GM23338 (cell line): Measurements from ENCODE around the gene ANKRD11. TPM values are rescaled to one million over a fixed set of nuclear protein-coding genes. Genes with fewer than 3 reads are reported as not detected.

Source experiments
- ATAC-seq: fragments of 200-7000 bp; cut with Tn5 transposase; 3 replicates; pipeline ENCODE4 v1.9.1; 2020
- DNase-seq: peaks from one replicate; pipeline ENCODE4 v3.0.0-alpha.2; 2015; ENCODE audit warnings: low spot score
- H2AFZ ChIP-seq: fragments of 200-600 bp; sonication (generic); 2 replicates; pipeline ENCODE4 v1.8.0; 2016; ENCODE audit warnings: antibody characterized with exemption, mild to moderate bottlenecking, moderate library complexity
- H3F3A ChIP-seq: fragments of 200-600 bp; sonication (generic); replicated peaks from 2 replicates; pipeline ENCODE4 v1.8.0; 2017; ENCODE audit warnings: antibody characterized with exemption, mixed run types, low read depth
- H3K27ac ChIP-seq: fragments of 200-600 bp; sonication (generic); 2 replicates; pipeline ENCODE4 v1.6.1; 2016; ENCODE audit warnings: low read depth
- H3K27me3 ChIP-seq: fragments of 200-600 bp; sonication (generic); 2 replicates; pipeline ENCODE4 v1.8.0; 2016; ENCODE audit warnings: mild to moderate bottlenecking, mixed run types, moderate library complexity; ENCODE audit not compliant: insufficient read depth
- H3K36me3 ChIP-seq: fragments of 200-600 bp; sonication (generic); 2 replicates; pipeline ENCODE4 v1.8.0; 2016; ENCODE audit warnings: mild to moderate bottlenecking; ENCODE audit not compliant: insufficient read depth
- H3K4me1 ChIP-seq: fragments of 200-600 bp; sonication (generic); 2 replicates; pipeline ENCODE4 v1.8.0; 2016; ENCODE audit warnings: mild to moderate bottlenecking, moderate library complexity; ENCODE audit not compliant: insufficient read depth
- H3K4me2 ChIP-seq: fragments of 200-600 bp; sonication (generic); 2 replicates; pipeline ENCODE4 v1.7.1; 2017; ENCODE audit warnings: mixed run types
- H3K4me3 ChIP-seq: fragments of 200-600 bp; sonication (generic); 2 replicates; pipeline ENCODE4 v1.6.1; 2016; ENCODE audit warnings: mixed run types
- H3K79me2 ChIP-seq: fragments of 200-600 bp; sonication (generic); replicated peaks from 2 replicates; pipeline ENCODE4 v1.8.0; 2017; ENCODE audit warnings: mild to moderate bottlenecking; ENCODE audit not compliant: insufficient read depth
- H3K9me2 ChIP-seq: fragments of 200-600 bp; sonication (generic); 2 replicates; pipeline ENCODE4 v1.8.0; 2017; ENCODE audit not compliant: insufficient read depth
- H4K20me1 ChIP-seq: fragments of 200-600 bp; sonication (generic); replicated peaks from 2 replicates; pipeline ENCODE4 v1.8.0; 2017; ENCODE audit warnings: mild to moderate bottlenecking; ENCODE audit not compliant: insufficient read depth
- H3K27ac Mint-ChIP-seq: 2 replicates; pipeline ENCODE4 v1.8.0; 2020; ENCODE audit warnings: inconsistent platforms, mild to moderate bottlenecking, moderate library complexity, mixed read lengths
- H3K27me3 Mint-ChIP-seq: 3 replicates; pipeline ENCODE4 v1.8.0; 2022; ENCODE audit warnings: low read depth, mild to moderate bottlenecking, moderate library complexity, mixed read lengths, inconsistent platforms; ENCODE audit not compliant: insufficient read depth, poor library complexity
- H3K36me3 Mint-ChIP-seq: 3 replicates; pipeline ENCODE4 v1.8.0; 2021; ENCODE audit warnings: low read depth, mild to moderate bottlenecking, inconsistent platforms, moderate library complexity, mixed read lengths
- H3K4me1 Mint-ChIP-seq: 3 replicates; pipeline ENCODE4 v1.8.0; 2020; ENCODE audit warnings: mild to moderate bottlenecking, inconsistent platforms, mixed read lengths
- H3K4me3 Mint-ChIP-seq: 3 replicates; pipeline ENCODE4 v1.8.0; 2021; ENCODE audit warnings: moderate library complexity, mild to moderate bottlenecking, inconsistent platforms, mixed read lengths
- H3K9me3 Mint-ChIP-seq: 3 replicates; pipeline ENCODE4 v1.8.0; 2020; ENCODE audit warnings: moderate library complexity, mild to moderate bottlenecking, inconsistent platforms, mixed read lengths
- CREB1 ChIP-seq: fragments of 250-450 bp; sonication (Bioruptor Pico); IDR thresholded peaks from 2 replicates; pipeline ENCODE4 v1.5.0; 2020; ENCODE audit warnings: low read depth, mild to moderate bottlenecking, moderate library complexity
- EZH2phosphoT487 ChIP-seq: fragments of 200-600 bp; sonication (generic); IDR thresholded peaks from one replicate; pipeline ENCODE4 v1.8.1; 2018; ENCODE audit warnings: antibody characterized with exemption; ENCODE audit not compliant: unreplicated experiment
- STAT1 ChIP-seq: IDR thresholded peaks from one replicate; pipeline ENCODE4 v1.6.1; 2016; ENCODE audit warnings: antibody characterized with exemption; ENCODE audit not compliant: unreplicated experiment
- polyA plus RNA-seq: library from polyadenylated mRNA; unstranded; fragments of >200 nt; fragmentation: Nextera tagmentation; extraction: Ambion mirVana; gene quantifications from 2 replicates; pipeline ENCODE4 v1.2.1, GENCODE V29; 2016
- total RNA-seq: library from RNA; depleted of rRNA; stranded (reverse); fragments of >200 nt; shearing (Covaris generic); gene quantifications from 2 replicates; pipeline ENCODE4 v1.2.3, GENCODE V29; 2014
- TF ChIP-seq, protein P1 (sequence below): fragments of 250-450 bp; sonication (Bioruptor Pico); IDR thresholded peaks from 2 replicates; pipeline ENCODE4 v1.5.0; 2020; ENCODE audit warnings: mild to moderate bottlenecking, moderate library complexity
- TF ChIP-seq, protein P2 (sequence below): IDR thresholded peaks from 2 replicates; pipeline ENCODE4 v1.6.1; 2016; ENCODE audit warnings: antibody characterized with exemption
- TF ChIP-seq, protein P3 (sequence below), 2 experiments: fragments of 200-600 bp in 1 of 2; sonication (generic) in 1 of 2; conservative IDR thresholded peaks; 2 replicates each; pipeline versions ENCODE4 v1.5.1 to v1.6.1; 2016 to 2017; ENCODE audit warnings: antibody characterized with exemption in 2 of 2, low read depth in 2 of 2, mild to moderate bottlenecking in 2 of 2, moderate library complexity in 1 of 2

Gene ANKRD11
- total and polyA plus RNA-seq, 2 experiments from 2014 or later: 130 to 159 TPM

DNA sequence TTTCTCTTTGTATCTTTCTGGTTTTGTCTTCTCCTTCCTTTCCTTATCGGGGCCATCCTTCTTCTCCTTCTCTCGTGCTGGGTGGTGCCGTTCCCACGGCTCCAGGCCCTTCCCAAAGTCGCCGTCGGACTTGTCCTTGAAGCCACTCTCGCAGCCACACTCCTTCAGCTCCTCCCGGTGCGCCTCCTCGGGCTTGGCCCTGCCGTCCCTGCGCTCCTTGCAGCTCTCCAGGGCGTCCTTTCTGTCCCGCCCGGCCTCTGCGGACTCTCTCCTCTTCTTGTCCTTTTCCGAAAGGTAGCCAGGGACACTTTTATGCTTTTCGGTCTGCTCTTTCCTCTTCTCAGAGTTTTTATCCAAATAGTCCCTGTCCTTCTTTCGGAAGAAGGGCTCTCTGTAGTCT is 206.9 kb downstream of the ANKRD11 start (continued):
- TF ChIP-seq, protein P1, sequence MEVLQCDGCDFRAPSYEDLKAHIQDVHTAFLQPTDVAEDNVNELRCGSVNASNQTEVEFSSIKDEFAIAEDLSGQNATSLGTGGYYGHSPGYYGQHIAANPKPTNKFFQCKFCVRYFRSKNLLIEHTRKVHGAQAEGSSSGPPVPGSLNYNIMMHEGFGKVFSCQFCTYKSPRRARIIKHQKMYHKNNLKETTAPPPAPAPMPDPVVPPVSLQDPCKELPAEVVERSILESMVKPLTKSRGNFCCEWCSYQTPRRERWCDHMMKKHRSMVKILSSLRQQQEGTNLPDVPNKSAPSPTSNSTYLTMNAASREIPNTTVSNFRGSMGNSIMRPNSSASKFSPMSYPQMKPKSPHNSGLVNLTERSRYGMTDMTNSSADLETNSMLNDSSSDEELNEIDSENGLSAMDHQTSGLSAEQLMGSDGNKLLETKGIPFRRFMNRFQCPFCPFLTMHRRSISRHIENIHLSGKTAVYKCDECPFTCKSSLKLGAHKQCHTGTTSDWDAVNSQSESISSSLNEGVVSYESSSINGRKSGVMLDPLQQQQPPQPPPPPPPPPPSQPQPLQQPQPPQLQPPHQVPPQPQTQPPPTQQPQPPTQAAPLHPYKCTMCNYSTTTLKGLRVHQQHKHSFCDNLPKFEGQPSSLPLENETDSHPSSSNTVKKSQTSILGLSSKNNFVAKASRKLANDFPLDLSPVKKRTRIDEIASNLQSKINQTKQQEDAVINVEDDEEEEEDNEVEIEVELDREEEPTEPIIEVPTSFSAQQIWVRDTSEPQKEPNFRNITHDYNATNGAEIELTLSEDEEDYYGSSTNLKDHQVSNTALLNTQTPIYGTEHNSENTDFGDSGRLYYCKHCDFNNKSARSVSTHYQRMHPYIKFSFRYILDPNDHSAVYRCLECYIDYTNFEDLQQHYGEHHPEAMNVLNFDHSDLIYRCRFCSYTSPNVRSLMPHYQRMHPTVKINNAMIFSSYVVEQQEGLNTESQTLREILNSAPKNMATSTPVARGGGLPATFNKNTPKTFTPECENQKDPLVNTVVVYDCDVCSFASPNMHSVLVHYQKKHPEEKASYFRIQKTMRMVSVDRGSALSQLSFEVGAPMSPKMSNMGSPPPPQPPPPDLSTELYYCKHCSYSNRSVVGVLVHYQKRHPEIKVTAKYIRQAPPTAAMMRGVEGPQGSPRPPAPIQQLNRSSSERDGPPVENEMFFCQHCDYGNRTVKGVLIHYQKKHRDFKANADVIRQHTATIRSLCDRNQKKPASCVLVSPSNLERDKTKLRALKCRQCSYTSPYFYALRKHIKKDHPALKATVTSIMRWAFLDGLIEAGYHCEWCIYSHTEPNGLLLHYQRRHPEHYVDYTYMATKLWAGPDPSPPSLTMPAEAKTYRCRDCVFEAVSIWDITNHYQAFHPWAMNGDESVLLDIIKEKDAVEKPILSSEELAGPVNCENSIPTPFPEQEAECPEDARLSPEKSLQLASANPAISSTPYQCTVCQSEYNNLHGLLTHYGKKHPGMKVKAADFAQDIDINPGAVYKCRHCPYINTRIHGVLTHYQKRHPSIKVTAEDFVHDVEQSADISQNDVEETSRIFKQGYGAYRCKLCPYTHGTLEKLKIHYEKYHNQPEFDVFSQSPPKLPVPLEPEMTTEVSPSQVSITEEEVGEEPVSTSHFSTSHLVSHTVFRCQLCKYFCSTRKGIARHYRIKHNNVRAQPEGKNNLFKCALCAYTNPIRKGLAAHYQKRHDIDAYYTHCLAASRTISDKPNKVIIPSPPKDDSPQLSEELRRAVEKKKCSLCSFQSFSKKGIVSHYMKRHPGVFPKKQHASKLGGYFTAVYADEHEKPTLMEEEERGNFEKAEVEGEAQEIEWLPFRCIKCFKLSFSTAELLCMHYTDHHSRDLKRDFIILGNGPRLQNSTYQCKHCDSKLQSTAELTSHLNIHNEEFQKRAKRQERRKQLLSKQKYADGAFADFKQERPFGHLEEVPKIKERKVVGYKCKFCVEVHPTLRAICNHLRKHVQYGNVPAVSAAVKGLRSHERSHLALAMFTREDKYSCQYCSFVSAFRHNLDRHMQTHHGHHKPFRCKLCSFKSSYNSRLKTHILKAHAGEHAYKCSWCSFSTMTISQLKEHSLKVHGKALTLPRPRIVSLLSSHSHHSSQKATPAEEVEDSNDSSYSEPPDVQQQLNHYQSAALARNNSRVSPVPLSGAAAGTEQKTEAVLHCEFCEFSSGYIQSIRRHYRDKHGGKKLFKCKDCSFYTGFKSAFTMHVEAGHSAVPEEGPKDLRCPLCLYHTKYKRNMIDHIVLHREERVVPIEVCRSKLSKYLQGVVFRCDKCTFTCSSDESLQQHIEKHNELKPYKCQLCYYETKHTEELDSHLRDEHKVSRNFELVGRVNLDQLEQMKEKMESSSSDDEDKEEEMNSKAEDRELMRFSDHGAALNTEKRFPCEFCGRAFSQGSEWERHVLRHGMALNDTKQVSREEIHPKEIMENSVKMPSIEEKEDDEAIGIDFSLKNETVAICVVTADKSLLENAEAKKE: no peak

DNA sequence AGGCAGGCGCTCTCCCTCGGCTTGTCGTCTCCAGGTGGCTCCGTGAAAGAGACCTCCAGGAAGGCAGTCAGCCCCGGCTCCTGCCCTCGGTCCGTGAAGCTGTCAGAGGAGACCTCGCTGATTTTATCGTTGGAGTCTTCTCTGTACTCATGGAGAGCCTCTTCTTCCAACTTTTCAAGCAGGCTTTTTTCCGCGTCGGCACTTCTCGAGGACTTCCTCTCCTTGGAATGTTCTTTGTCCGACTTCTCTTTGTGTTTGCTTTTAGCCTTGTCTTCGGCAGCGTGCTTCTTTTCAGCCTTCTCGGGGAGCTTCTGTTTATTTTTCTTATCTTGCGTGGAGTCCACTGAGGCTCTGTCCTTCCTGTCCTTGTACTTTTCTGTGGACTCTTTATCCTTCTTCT is 207.8 kb downstream of the ANKRD11 start:
- Mint-ChIP-seq H3K27ac (no peak overlapping the region), H3K36me3 (peaks cover 20% of the 10 kb centered on the region), H3K27me3 (peaks cover 6% of the 10 kb centered on the region), H3K9me3 (no peaks in the 10 kb centered on the region), H3K4me1 (0 out of 3 replicates have a peak, but pooled peaks cover 2% of the 10 kb centered on the region), H3K4me3 (no peak overlapping the region)
- DNase-seq (no peak), ATAC-seq (no peak)
- Histone ChIP-seq H3K4me1 (no peaks in the 10 kb centered on the region), H3K27me3 (no peaks in the 10 kb centered on the region), H2AFZ (no peak overlapping the region), H3K36me3 (peaks cover 26% of the 10 kb centered on the region; the same call in 1 of the 2 replicates), H3F3A (peaks cover 14% of the 10 kb centered on the region; the same call in 1 of the 2 replicates), H3K4me3 (no peak overlapping the region), H3K9me2 (no peaks in the 10 kb centered on the region), H3K4me2 (no peak overlapping the region), H3K27ac (peak overlapping the region; percentile 69; the same call in 1 of the 2 replicates), H4K20me1 (peaks cover 5% of the 10 kb centered on the region), H3K79me2 (no peaks in the 10 kb centered on the region; the same call in 1 of the 2 replicates)
- no peak for TF ChIP-seq CREB1 (CRISPR knock-in tag)
- TF ChIP-seq STAT1: no peak
- TF ChIP-seq, protein P1: no peak
- TF ChIP-seq, protein P2, sequence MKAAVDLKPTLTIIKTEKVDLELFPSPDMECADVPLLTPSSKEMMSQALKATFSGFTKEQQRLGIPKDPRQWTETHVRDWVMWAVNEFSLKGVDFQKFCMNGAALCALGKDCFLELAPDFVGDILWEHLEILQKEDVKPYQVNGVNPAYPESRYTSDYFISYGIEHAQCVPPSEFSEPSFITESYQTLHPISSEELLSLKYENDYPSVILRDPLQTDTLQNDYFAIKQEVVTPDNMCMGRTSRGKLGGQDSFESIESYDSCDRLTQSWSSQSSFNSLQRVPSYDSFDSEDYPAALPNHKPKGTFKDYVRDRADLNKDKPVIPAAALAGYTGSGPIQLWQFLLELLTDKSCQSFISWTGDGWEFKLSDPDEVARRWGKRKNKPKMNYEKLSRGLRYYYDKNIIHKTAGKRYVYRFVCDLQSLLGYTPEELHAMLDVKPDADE: no peak
- TF ChIP-seq, protein P3, sequence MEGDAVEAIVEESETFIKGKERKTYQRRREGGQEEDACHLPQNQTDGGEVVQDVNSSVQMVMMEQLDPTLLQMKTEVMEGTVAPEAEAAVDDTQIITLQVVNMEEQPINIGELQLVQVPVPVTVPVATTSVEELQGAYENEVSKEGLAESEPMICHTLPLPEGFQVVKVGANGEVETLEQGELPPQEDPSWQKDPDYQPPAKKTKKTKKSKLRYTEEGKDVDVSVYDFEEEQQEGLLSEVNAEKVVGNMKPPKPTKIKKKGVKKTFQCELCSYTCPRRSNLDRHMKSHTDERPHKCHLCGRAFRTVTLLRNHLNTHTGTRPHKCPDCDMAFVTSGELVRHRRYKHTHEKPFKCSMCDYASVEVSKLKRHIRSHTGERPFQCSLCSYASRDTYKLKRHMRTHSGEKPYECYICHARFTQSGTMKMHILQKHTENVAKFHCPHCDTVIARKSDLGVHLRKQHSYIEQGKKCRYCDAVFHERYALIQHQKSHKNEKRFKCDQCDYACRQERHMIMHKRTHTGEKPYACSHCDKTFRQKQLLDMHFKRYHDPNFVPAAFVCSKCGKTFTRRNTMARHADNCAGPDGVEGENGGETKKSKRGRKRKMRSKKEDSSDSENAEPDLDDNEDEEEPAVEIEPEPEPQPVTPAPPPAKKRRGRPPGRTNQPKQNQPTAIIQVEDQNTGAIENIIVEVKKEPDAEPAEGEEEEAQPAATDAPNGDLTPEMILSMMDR (conservative IDR thresholded peaks at IDR 0.05; ENCODE audit: low read depth in 2 of 2): no peak
- TF ChIP-seq EZH2phosphoT487: no peak
